ENCODE measurements around the gene FPGT.

FPGT gene

GRCh38 chr1:74195339-74195738 is 2.7 kb upstream of the FPGT start (continued):
- TF ChIP-seq ZNF202 (tag by site-specific recombination; IDR thresholded peaks at IDR 0.05; ENCODE audit: borderline replicate concordance) (no peak), EGR2 (tag by site-specific recombination; IDR thresholded peaks at IDR 0.05; ENCODE audit: low read depth) (no peak), ZNF654 (tag by site-specific recombination; IDR thresholded peaks at IDR 0.05; ENCODE audit: low read depth) (no peak)

DNA sequence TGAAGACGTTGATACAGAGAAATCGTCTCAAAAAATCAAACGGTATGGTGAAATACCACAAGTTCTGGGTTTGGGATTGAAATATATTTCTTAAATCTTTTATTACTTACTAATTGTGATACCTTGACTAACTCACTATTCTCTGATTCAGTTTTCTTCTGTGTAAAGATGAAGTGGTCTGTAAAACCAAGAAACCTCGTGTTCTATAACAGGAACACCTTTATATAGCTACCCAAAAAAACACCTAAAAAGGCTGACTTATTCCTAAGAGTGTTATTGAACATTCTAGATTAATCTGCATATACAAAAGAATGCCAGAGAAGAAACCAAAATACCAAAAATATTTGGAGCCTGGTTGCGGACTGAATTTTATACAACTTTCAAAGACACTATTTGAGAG is 787 bp upstream of the FPGT start:
- Histone ChIP-seq H3K36me3 (ENCODE audit: control insufficient read depth in 2 of 2, insufficient read depth in 1 of 2, low read length in 2 of 2) (peaks cover 0 to 3% of the 10 kb centered on the region in 2 experiments; a peak in 1 of 3 replicates), H3K4me1 (ENCODE audit: control insufficient read depth, insufficient read depth, low read length) (no peaks in the 10 kb centered on the region), H3K4me3 (ENCODE audit: low read depth, low read length) (no peak overlapping the region), H3K27ac (ENCODE audit: extremely low read depth, low read depth, low read length) (no peak overlapping the region), H3K9me3 (ENCODE audit: control insufficient read depth, insufficient read depth, low read depth, low read length) (no peaks in the 10 kb centered on the region)
- TF ChIP-seq ZNF768 (tag by site-specific recombination; IDR thresholded peaks at IDR 0.05): no peak
- no peak for TF ChIP-seq ZNF692 (tag by site-specific recombination; IDR thresholded peaks at IDR 0.05)
- no peak for TF ChIP-seq ZNF140 (tag by site-specific recombination; IDR thresholded peaks at IDR 0.05)
- no peak for TF ChIP-seq ZNF416 (tag by site-specific recombination; IDR thresholded peaks at IDR 0.05)
- TF ChIP-seq ZXDB (tag by site-specific recombination; IDR thresholded peaks at IDR 0.05): no peak
- TF ChIP-seq HOXC10 (CRISPR knock-in tag; IDR thresholded peaks at IDR 0.05): no peak
- TF ChIP-seq ZNF521 (tag by site-specific recombination; IDR thresholded peaks at IDR 0.05): no peak
- no peak for TF ChIP-seq ZIC2 (tag by site-specific recombination; IDR thresholded peaks at IDR 0.05)
- no peak for TF ChIP-seq ZNF626 (tag by site-specific recombination; IDR thresholded peaks at IDR 0.05)
- no peak for TF ChIP-seq ZNF391 (tag by site-specific recombination; IDR thresholded peaks at IDR 0.05; ENCODE audit: borderline replicate concordance, low read depth)
- TF ChIP-seq GLI4 (tag by site-specific recombination; IDR thresholded peaks at IDR 0.05): no peak
- TF ChIP-seq ZNF37A (tag by site-specific recombination; IDR thresholded peaks at IDR 0.05): no peak
- no peak for TF ChIP-seq IKZF3 (tag by site-specific recombination; IDR thresholded peaks at IDR 0.05)
- TF ChIP-seq SCRT1 (tag by site-specific recombination; IDR thresholded peaks at IDR 0.05; ENCODE audit: borderline replicate concordance): no peak
- TF ChIP-seq GLIS2 (tag by site-specific recombination; IDR thresholded peaks at IDR 0.05): no peak
- CTCF ChIA-PET: no interaction called here
- POLR2A ChIA-PET: no interaction called here

- Histone ChIP-seq H3K9me3 (ENCODE audit: control insufficient read depth, insufficient read depth, low read depth, low read length) (no peaks in the 10 kb centered on the region), H3K27ac (ENCODE audit: extremely low read depth, low read depth, low read length) (no peak overlapping the region), H3K36me3 (ENCODE audit: control insufficient read depth in 2 of 2, insufficient read depth in 1 of 2, low read length in 2 of 2) (peaks cover 0 to 5% of the 10 kb centered on the region in 2 experiments; a peak in 2 of 3 replicates), H3K4me3 (ENCODE audit: low read depth, low read length) (no peak overlapping the region), H3K4me1 (ENCODE audit: control insufficient read depth, insufficient read depth, low read length) (no peaks in the 10 kb centered on the region)
- CTCF ChIA-PET: no interaction called here
- POLR2A ChIA-PET: no interaction called here
- TF ChIP-seq ZNF560 (tag by site-specific recombination; IDR thresholded peaks at IDR 0.05; ENCODE audit: borderline replicate concordance): no peak
- TF ChIP-seq, protein P1, sequence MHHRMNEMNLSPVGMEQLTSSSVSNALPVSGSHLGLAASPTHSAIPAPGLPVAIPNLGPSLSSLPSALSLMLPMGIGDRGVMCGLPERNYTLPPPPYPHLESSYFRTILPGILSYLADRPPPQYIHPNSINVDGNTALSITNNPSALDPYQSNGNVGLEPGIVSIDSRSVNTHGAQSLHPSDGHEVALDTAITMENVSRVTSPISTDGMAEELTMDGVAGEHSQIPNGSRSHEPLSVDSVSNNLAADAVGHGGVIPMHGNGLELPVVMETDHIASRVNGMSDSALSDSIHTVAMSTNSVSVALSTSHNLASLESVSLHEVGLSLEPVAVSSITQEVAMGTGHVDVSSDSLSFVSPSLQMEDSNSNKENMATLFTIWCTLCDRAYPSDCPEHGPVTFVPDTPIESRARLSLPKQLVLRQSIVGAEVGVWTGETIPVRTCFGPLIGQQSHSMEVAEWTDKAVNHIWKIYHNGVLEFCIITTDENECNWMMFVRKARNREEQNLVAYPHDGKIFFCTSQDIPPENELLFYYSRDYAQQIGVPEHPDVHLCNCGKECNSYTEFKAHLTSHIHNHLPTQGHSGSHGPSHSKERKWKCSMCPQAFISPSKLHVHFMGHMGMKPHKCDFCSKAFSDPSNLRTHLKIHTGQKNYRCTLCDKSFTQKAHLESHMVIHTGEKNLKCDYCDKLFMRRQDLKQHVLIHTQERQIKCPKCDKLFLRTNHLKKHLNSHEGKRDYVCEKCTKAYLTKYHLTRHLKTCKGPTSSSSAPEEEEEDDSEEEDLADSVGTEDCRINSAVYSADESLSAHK (tag by site-specific recombination; IDR thresholded peaks at IDR 0.05): no peak
- no peak for TF ChIP-seq ZNF660 (tag by site-specific recombination; IDR thresholded peaks at IDR 0.05)
- TF ChIP-seq OSR2 (tag by site-specific recombination; IDR thresholded peaks at IDR 0.05): no peak
- TF ChIP-seq ZNF391 (tag by site-specific recombination; IDR thresholded peaks at IDR 0.05; ENCODE audit: borderline replicate concordance, low read depth): no peak
- no peak for TF ChIP-seq ZBTB17 (tag by site-specific recombination; IDR thresholded peaks at IDR 0.05)
- TF ChIP-seq, protein P2, sequence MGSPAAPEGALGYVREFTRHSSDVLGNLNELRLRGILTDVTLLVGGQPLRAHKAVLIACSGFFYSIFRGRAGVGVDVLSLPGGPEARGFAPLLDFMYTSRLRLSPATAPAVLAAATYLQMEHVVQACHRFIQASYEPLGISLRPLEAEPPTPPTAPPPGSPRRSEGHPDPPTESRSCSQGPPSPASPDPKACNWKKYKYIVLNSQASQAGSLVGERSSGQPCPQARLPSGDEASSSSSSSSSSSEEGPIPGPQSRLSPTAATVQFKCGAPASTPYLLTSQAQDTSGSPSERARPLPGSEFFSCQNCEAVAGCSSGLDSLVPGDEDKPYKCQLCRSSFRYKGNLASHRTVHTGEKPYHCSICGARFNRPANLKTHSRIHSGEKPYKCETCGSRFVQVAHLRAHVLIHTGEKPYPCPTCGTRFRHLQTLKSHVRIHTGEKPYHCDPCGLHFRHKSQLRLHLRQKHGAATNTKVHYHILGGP (tag by site-specific recombination; IDR thresholded peaks at IDR 0.05): no peak
- TF ChIP-seq ZNF548 (tag by site-specific recombination; IDR thresholded peaks at IDR 0.05): no peak
- no peak for TF ChIP-seq ZNF16 (tag by site-specific recombination; IDR thresholded peaks at IDR 0.05; ENCODE audit: low read depth)
- no peak for TF ChIP-seq ZNF239 (tag by site-specific recombination; IDR thresholded peaks at IDR 0.05)
- TF ChIP-seq ZNF580 (tag by site-specific recombination; IDR thresholded peaks at IDR 0.05): no peak
- no peak for TF ChIP-seq MEIS1 (CRISPR knock-in tag; IDR thresholded peaks at IDR 0.05; ENCODE audit: borderline replicate concordance)
- no peak for TF ChIP-seq ZNF610 (tag by site-specific recombination; IDR thresholded peaks at IDR 0.05; ENCODE audit: borderline replicate concordance)
Measured at GRCh38 chr1:74199504-74199903, 1.5 kb downstream of the FPGT start.
